Amniotic epithelial cell (primary cell): ENCODE measurements around the gene NECTIN2.
"Not testable (repeated sequence)": the region's sequence is repeated elsewhere in the genome, so short reads cannot be mapped to it uniquely, and the experiment has no call there.

Experiments used
- DNase-seq: peaks from one replicate; pipeline ENCODE4 v3.0.0-alpha.2; 2010; ENCODE audit warnings: low read depth

Gene NECTIN2

GRCh38 chr19:44884566-44884965, 38.5 kb downstream of the NECTIN2 start:
- DNase-seq: no peak

GRCh38 chr19:44886141-44886540, 40.0 kb downstream of the NECTIN2 start:
- no peak for DNase-seq

- no peak for DNase-seq
Observed at GRCh38 chr19:44887648-44888047, 41.6 kb downstream of the NECTIN2 start.

GRCh38 chr19:44888335-44888734, 42.2 kb downstream of the NECTIN2 start:
- DNase-seq: not testable (repeated sequence)

- DNase-seq: no peak
Observed at GRCh38 chr19:44889830-44890365, 43.8 kb downstream of the NECTIN2 start.

GRCh38 chr19:44890366-44891015, 44.4 kb downstream of the NECTIN2 start:
- DNase-seq: peak; percentile 100

GRCh38 chr19:44891016-44891882, 45.2 kb downstream of the NECTIN2 start, which contains the start of gene TOMM40:
Gene TOMM40, plus strand, starts transcription at chr19:44891254. Its CDS starts 162 bp downstream, at chr19:44891416.
- DNase-seq: peak; percentile 99

GRCh38 chr19:44892932-44893331, 46.8 kb downstream of the NECTIN2 start:
- DNase-seq: no peak

- no peak for DNase-seq
Observed at GRCh38 chr19:44893332-44894051, 47.4 kb downstream of the NECTIN2 start.

- peak; percentile 38 for DNase-seq
Observed at GRCh38 chr19:44894052-44894400, 47.9 kb downstream of the NECTIN2 start.

- DNase-seq: no peak
Observed at GRCh38 chr19:44894946-44895345, 48.8 kb downstream of the NECTIN2 start.

GRCh38 chr19:44897835-44898234, 51.7 kb downstream of the NECTIN2 start:
- no peak for DNase-seq

GRCh38 chr19:44900328-44901244, 54.5 kb downstream of the NECTIN2 start:
- DNase-seq: no peak

- DNase-seq: no peak
Observed at GRCh38 chr19:44903216-44903601, 57.1 kb downstream of the NECTIN2 start.

GRCh38 chr19:44903602-44904425, 57.7 kb downstream of the NECTIN2 start:
- peak; percentile 46 for DNase-seq

GRCh38 chr19:44904426-44904994, 58.4 kb downstream of the NECTIN2 start:
- DNase-seq: peak; percentile 54

- DNase-seq: no peak
Observed at GRCh38 chr19:44905437-44906160, 59.5 kb downstream of the NECTIN2 start, which contains the start of gene APOE. Gene APOE, plus strand, starts transcription at chr19:44905796. Its CDS starts 829 bp downstream, at chr19:44906625.

GRCh38 chr19:44907613-44908012, 61.5 kb downstream of the NECTIN2 start:
- DNase-seq: no peak
